K562 (cell line): Measurements from ENCODE around the gene PTPRM. TPM values are rescaled to one million over a fixed set of nuclear protein-coding genes. Genes with fewer than 3 reads are reported as not detected.

Experiments used
- NCOA4 ChIP-seq: fragments of 450-650 bp; IDR thresholded peaks from 2 replicates; pipeline ENCODE4 v1.6.1; 2018; ENCODE audit warnings: mild to moderate bottlenecking; ENCODE audit not compliant: partially characterized antibody
- ZBTB40 ChIP-seq, 2 experiments: fragments of 450-650 bp in 1 of 2; sonication (generic) in 1 of 2; formaldehyde crosslinking in 1 of 2; IDR thresholded peaks; 2 replicates each; pipeline versions ENCODE4 v1.7.1 to v1.9.0; 2016 to 2022; ENCODE audit warnings: inconsistent platforms in 1 of 2, mild to moderate bottlenecking in 1 of 2, missing genetic modification reagents in 1 of 2
- polyA plus RNA-seq, 8 experiments: library from polyadenylated mRNA; depleted of rRNA in 4 of 8; stranded (reverse) in 5 of 8; unstranded in 3 of 8; fragments of >200 nt; fragmentation: Nextera tagmentation in 2 of 8; fragmentation: Illumina TruSeq in 1 of 8; extraction: Ambion mirVana in 2 of 8; extraction: Trizol in 1 of 8; gene quantifications; 2 replicates each; pipeline versions ENCODE4 v1.2.1 to v1.2.3, GENCODE V29; 2011 to 2014; ENCODE audit warnings: inconsistent platforms in 1 of 8, missing spikeins in 1 of 8
- total RNA-seq, 7 experiments: library from RNA; depleted of rRNA in 6 of 7; stranded (reverse); fragments of >200 nt in 6 of 7; fragmentation: Illumina TruSeq in 2 of 7; extraction: Trizol in 2 of 7; gene quantifications; 2 replicates each; pipeline versions ENCODE4 v1.2.1 to v1.2.3, GENCODE V29; 2011 to 2021; ENCODE audit warnings: low replicate concordance in 1 of 7

PTPRM gene
- total and polyA plus RNA-seq, 9 of the 15 experiments (the other 6 are each of a cell fraction or from before 2014, with no cell fraction given), result 0.03 to 0.16 (median 0.08) TPM; not detected in 3

- no peak for TF ChIP-seq NCOA4
- no peak for TF ChIP-seq ZBTB40 (IDR thresholded peaks at IDR 0.05)
- TF ChIP-seq ZBTB40 (CRISPR knock-in tag; IDR thresholded peaks at IDR 0.05), result no peak
Observed at GRCh38 chr18:7855028-7855427, 287.9 kb downstream of the PTPRM start (continued).
